ENCODE results near the gene NOXO1.

DNA sequence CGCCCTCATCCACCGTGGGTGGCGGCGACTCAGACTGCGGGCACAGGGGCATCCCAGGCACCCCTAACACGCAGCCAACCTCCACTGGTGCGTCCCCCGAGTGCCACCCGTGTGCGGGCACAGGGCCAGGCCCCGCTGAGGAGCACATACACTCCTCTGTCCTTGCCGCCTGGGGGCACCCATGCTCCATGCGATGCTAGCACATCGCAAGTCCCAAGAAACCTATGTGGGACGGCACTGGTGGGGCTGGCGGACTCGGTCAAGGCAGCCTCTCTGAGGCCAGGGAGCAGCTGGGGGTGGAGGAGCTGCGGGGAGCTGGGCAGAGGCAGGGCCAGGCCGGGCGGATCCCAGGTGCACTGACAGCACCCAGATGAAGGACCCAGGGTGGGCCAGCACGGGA is 24.4 kb upstream of the NOXO1 start:
- TF ChIP-seq, protein P1, sequence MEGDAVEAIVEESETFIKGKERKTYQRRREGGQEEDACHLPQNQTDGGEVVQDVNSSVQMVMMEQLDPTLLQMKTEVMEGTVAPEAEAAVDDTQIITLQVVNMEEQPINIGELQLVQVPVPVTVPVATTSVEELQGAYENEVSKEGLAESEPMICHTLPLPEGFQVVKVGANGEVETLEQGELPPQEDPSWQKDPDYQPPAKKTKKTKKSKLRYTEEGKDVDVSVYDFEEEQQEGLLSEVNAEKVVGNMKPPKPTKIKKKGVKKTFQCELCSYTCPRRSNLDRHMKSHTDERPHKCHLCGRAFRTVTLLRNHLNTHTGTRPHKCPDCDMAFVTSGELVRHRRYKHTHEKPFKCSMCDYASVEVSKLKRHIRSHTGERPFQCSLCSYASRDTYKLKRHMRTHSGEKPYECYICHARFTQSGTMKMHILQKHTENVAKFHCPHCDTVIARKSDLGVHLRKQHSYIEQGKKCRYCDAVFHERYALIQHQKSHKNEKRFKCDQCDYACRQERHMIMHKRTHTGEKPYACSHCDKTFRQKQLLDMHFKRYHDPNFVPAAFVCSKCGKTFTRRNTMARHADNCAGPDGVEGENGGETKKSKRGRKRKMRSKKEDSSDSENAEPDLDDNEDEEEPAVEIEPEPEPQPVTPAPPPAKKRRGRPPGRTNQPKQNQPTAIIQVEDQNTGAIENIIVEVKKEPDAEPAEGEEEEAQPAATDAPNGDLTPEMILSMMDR (optimal IDR thresholded peaks at IDR 0.05 in 1 of 3, IDR thresholded peaks at IDR 0.05 in 1 of 3, conservative IDR thresholded peaks at IDR 0.05 in 1 of 3; ENCODE audit: extremely low read depth in 1 of 3, insufficient read depth in 2 of 3, low read length in 3 of 3): no peak
- no peak for TF ChIP-seq EZH2 (IDR thresholded peaks at IDR 0.05; ENCODE audit: low read length)

Data from keratinocyte (primary cell).